Vagina (tissue), 2 donors: Measurements from ENCODE around the gene MYH11.

Source experiments
- POLR2A ChIP-seq, 2 donors: fragments of 450-650 bp; IDR thresholded peaks; one replicate each; pipeline ENCODE4 v1.6.1; 2017; ENCODE audit warnings: antibody characterized with exemption in 2 of 2, mild to moderate bottlenecking in 2 of 2, moderate library complexity in 2 of 2
- TF ChIP-seq, protein P1 (sequence below), 3 experiments: fragments of 450-650 bp in 2 of 3; fragments of 200-600 bp in 1 of 3; sonication (generic) in 1 of 3; IDR thresholded peaks; one replicate each; pipeline ENCODE4 v1.5.1; 2017 to 2019; ENCODE audit warnings: antibody characterized with exemption in 3 of 3, mild to moderate bottlenecking in 2 of 3, moderate library complexity in 2 of 3

DNA sequence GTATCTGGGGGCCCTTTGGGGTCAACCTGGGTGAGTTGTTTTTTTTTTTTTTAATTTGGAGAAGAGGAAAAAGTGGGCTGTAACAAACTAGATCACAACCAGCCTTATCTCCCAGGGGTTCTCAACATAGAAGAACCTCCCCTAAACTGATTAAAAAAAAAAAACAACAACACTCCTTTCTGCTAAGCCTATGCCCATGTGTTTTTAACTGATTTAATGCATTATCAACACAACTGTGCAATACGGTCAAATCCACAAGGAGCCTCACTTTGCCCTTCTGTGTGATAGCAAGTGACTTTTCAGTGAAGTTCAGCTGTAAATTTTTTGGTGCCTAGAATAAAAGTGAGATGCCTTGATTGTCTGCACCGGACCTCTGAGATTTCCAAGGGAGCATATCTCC is 646 bp downstream of the MYH11 start:
- TF ChIP-seq, protein P1, sequence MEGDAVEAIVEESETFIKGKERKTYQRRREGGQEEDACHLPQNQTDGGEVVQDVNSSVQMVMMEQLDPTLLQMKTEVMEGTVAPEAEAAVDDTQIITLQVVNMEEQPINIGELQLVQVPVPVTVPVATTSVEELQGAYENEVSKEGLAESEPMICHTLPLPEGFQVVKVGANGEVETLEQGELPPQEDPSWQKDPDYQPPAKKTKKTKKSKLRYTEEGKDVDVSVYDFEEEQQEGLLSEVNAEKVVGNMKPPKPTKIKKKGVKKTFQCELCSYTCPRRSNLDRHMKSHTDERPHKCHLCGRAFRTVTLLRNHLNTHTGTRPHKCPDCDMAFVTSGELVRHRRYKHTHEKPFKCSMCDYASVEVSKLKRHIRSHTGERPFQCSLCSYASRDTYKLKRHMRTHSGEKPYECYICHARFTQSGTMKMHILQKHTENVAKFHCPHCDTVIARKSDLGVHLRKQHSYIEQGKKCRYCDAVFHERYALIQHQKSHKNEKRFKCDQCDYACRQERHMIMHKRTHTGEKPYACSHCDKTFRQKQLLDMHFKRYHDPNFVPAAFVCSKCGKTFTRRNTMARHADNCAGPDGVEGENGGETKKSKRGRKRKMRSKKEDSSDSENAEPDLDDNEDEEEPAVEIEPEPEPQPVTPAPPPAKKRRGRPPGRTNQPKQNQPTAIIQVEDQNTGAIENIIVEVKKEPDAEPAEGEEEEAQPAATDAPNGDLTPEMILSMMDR (IDR thresholded peaks at IDR 0.05) = no peak
- no peak for TF ChIP-seq POLR2A (IDR thresholded peaks at IDR 0.05)
